IPS DF 19.7 (cell line): ENCODE data around the gene TERT.
"Not testable (repeated sequence)": the region's sequence is repeated elsewhere in the genome, so short reads cannot be mapped to it uniquely, and the experiment has no call there.

Experiments used
- DNase-seq: peaks from one replicate; pipeline ENCODE4 v3.0.0-alpha.2; 2013; ENCODE audit warnings: low read depth, low spot score

Gene TERT

GRCh38 chr5:1294206-1294834 lies 548 bp downstream of the TERT start:
- DNase-seq = no peak

DNA sequence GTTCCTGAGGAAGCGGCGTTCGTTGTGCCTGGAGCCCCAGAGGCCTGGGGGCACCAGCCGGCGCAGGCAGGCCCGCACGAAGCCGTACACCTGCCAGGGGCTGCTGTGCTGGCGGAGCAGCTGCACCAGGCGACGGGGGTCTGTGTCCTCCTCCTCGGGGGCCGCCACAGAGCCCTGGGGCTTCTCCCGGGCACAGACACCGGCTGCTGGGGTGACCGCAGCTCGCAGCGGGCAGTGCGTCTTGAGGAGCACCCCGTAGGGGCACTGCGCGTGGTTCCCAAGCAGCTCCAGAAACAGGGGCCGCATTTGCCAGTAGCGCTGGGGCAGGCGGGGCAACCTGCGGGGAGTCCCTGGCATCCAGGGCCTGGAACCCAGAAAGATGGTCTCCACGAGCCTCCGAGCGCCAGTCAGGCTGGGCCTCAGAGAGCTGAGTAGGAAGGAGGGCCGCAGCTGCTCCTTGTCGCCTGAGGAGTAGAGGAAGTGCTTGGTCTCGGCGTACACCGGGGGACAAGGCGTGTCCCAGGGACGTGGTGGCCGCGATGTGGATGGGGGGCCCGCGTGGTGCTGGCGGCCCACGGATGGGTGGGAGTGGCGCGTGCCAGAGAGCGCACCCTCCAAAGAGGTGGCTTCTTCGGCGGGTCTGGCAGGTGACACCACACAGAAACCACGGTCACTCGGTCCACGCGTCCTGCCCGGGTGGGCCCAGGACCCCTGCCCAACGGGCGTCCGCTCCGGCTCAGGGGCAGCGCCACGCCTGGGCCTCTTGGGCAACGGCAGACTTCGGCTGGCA lies 1.3 kb downstream of the TERT start:
- no peak for DNase-seq

DNA sequence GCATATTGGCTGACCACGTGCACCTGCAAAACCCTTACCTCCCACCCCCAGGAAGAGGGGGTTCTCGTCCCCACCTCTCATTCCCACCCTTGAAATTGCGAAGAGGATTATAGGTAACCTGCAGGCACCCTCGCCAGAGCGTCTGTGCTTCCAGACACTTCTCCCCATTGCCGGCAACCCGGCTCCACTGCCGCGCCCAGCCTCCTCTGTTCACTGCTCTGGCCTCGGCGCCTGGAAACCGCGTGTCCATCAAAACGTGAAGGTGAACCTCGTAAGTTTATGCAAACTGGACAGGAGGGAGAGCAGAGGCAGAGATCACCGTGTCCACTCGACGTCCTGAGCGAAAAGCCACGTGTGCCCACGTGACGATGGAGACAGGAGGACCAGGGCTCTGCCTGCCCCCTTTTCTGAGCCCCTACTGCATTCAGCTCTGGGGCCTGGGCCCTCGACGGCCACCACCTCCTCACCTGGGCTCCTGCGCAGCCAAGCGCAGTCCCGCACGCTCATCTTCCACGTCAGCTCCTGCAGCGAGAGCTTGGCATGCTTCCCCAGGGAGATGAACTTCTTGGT lies 1.9 kb downstream of the TERT start:
- DNase-seq = no peak

DNA sequence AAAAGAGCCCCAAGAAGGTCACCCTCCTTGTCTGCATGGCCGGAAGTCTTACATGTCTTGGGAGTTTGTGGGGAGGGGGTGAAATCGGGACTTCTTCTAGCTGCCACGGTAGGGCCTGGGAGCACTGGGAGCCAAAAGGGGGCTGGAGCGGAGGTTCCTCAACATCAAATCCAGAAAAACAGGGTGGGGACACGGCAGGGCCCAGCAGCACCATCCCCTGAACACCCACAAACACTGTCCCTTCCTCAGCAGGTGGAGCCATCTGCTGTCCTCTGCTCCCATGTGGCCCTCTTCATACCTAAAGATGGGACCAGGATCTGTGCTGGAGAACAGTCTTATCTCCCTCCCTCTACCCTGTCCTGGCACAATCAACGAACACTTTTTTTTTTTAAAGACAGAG lies 2.7 kb downstream of the TERT start:
- DNase-seq = no peak

- DNase-seq = no peak
These were observed 3.2 kb downstream of the TERT start for GRCh38 chr5:1291611-1292080.

DNA sequence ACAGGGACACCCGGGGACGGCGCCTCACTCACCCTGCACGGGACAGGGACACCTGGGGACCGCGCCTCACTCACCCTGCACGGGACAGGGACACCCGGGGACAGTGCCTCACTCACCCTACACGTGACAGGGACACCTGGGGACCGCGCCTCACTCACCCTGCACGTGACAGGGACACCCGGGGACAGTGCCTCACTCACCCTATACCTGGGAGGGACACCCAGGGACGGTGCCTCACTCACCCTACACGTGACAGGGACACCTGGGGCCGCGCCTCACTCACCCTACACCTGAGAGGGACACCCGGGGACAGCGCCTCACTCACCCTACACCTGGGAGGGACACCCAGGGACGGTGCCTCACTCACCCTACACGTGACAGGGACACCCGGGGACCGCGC lies 3.9 kb downstream of the TERT start:
- DNase-seq = not testable (repeated sequence)

- DNase-seq = not testable (repeated sequence)
These were observed 5.3 kb downstream of the TERT start for GRCh38 chr5:1289559-1289958.

- no peak for DNase-seq
These were observed 6.2 kb downstream of the TERT start for GRCh38 chr5:1288439-1289335.

DNA sequence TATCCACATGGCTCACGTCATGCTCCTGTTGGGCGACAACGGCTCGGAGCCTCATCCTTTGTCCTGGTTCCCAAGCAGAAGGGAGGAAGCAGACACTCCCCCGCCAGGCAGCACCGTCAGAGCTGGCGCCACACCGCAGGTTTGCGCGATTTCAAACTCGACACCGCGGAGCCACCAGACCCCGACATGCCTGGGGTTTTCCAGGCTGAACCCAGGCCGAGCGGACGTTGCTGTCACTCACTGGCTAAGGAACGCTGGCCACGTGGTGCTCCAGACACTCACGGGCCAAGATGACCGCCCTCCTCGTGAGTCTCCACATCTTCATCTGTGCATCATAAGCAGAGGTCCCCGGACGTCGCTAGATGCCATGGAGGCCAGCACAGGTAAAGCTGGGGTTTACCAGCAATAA lies 9.0 kb downstream of the TERT start:
- no peak for DNase-seq

GRCh38 chr5:1285141-1285540 lies 9.7 kb downstream of the TERT start:
- no peak for DNase-seq

DNA sequence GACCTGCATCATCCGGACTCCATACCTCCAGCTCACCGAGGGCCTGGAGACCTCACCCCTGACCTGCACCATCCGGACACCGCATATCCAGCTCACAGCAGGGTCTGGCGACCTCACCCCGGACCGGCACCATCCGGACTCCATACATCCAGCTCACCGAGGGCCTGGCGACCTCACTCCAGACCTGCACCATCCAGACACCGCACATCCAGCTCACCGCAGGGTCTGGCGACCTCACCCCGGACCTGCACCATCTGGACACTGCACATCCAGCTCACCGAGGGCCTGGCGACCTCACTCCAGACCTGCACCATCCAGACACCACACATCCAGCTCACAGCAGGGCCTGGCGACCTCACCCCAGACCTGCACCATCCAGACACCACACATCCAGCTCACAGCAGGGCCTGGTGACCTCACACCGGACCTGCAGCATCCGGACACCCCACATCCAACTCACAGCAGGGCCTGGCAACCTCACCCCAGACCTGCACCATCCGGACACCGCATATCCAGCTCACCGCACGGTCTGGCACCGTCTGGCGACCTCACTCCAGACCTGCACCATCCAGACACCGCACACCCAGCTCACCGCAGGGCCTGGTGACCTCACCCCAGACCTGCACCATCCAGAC lies 10.4 kb downstream of the TERT start:
- not testable (repeated sequence) for DNase-seq

GRCh38 chr5:1283729-1284041 lies 11.2 kb downstream of the TERT start:
- not testable (repeated sequence) for DNase-seq

- not testable (repeated sequence) for DNase-seq
These were observed 11.7 kb downstream of the TERT start for GRCh38 chr5:1282993-1283728.

DNA sequence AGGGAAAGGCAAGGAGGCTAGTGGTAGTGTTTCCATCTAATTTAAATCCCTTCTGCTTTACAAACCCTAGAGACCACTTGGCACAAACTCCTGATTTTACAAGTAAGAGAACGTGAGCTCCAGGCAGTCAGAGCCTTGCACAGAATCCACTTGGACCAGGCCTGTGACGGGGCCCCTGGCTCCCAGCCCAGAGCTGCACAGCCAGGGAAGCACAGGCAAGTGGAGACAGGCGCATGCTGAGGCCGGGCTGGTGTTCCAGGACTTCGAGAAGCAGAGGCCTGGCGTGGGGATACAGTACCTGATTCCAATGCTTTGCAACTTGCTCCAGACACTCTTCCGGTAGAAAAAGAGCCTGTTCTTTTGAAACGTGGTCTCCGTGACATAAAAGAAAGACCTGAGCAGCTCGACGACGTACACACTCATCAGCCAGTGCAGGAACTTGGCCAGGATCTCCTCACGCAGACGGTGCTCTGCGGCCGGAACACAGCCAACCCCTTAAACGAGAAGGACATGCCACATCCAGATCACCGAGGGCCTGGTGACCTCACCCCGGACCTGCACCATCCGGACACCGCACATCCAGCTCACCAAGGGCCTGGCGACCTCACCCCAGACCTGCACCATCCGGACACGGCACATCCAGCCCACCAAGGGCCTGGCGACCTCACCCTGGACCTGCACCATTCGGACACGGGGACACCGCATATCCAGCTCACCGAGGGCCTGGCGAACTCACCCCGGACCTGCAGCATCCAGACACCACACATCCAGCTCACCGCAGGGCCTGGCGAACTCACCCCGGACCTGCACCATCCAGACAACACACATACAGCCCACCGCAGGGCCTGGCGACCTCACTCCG lies 12.5 kb downstream of the TERT start:
- DNase-seq = no peak

DNA sequence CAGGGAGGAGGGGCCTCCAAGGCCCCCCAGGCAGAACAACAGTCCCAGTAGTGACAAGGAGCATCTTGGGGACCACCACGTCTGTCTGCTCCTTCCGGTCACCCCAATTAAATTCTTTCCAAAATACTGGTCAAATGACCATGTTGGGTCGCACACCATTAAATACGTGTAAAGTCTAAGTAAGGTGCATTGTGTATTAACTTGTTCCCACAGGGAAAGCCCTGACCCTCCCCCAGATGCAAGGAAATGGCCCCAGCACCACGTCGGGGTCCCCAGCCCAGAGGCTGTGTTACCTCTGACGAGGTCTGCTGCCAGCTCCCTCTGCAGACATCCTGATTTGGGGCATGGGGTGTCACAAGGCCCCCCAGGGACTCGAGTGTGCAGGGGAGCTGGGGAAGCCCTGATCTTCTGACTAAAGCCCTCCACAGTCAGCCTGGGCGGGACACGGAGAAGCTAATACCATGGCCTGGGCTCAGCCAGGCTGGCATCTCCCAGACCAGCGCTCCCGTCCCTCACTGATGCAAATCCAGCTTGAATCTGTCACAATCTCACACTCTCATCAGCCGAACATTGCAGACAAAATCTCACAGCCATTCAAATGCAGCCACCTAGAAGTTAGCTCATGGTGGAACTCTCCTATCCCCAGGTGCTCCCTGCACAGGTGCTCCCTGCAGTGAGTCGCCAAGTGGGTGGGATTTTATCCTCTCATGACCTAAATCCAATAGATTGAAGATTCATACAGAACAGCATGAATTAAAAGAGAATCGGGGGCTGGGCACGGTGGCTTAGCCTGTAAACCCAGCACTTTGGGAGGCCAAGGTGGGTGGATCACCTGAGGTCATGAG lies 13.6 kb downstream of the TERT start:
- no peak for DNase-seq

- no peak for DNase-seq
These were observed 14.5 kb downstream of the TERT start for GRCh38 chr5:1280177-1281037.

GRCh38 chr5:1279443-1280151 lies 15.3 kb downstream of the TERT start:
- DNase-seq = no peak
